NCI-H2171 treated with DMSO at 0.1 percent for 48 hours (cell line): Measurements from ENCODE around the gene S100A6.
A peak's percentile ranks its signal among the peaks of the same experiment; 100 is the strongest.
"Not testable (repeated sequence)": the region's sequence is repeated elsewhere in the genome, so short reads cannot be mapped to it uniquely, and the experiment has no call there.

Experiments
- DNase-seq: peaks from one replicate; lab custom pipeline; 2025; lab: John Stamatoyannopoulos, UW

The S100A6 gene

DNA sequence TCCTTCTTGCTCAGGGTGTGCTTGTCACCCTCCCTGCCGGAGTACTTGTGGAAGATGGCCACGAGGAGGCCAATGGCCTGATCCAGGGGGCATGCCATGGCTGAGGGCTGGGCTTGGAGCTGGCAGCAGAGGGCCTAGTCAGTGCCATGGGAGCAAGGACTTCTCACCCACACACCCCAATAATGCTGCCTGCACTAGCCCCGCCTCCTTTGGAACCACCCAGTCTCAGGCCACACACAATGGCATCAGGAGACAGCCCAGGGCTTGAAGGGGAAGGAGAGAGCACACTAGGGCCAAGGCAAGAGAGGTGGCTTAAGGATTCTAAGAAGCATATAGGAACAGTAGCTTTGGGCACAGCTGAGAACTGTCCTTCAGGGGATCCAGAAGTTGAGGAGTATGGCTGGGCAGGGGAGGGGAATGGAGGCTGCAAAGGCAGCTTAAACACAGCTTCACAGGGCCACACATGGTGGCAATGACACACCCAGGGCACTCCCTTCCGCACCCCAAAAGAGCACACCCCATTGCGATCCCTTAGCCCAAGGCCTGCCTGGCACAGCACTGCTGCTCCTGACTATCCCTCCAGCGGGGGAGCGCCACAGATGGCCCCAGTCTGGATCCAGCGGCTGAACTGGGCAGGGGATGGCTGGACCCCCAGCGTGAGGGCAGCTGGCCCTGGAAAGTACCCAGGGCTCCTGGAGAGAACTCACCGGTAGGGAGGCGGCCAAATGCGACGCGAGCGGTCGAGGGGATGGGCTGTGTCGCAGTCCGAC lies at the start of gene S100A6:
Gene S100A6 (minus strand): TSS at position 750 of the 770 bp plus-strand sequence. CDS start 652 bp downstream, at position 98.
- no peak for DNase-seq

GRCh38 chr1:153585006-153585405 lies 49.2 kb upstream of the S100A6 start:
- DNase-seq = no peak

- DNase-seq = no peak
These were observed 48.2 kb upstream of the S100A6 start for GRCh38 chr1:153583976-153584375.

DNA sequence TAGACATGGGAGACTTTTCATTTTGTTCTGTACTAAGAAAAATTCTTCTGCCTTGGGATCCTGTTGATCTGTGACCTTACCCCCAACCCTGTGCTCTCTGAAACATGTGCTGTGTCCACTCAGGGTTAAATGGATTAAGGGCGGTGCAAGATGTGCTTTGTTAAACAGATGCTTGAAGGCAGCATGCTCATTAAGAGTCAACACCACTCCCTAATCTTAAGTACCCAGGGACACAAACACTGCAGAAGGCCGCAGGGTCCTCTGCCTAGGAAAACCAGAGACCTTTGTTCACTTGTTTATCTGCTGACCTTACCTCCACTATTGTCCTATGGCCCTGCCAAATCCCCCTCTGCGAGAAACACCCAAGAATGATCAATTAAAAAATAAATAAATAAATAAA lies 47.7 kb upstream of the S100A6 start:
- DNase-seq = not testable (repeated sequence)

DNA sequence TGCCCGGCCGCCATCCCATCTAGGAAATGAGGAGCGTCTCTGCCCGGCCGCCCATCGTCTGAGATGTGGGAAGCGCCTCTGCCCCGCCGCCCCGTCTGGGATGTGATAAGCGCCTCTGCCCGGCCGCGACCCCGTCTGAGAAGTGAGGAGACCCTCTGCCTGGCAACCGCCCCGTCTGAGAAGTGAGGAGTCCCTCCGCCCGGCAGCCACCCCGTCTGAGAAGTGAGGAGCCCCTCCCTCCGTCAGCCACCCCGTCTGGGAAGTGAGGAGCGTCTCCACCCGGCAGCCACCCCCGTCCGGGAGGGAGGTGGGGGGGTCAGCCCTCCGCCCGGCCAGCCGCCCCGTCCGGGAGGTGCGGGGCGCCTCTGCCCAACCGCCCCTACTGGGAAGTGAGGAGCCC lies 47.0 kb upstream of the S100A6 start:
- DNase-seq = not testable (repeated sequence)

GRCh38 chr1:153578936-153579335 lies 43.1 kb upstream of the S100A6 start:
- DNase-seq = no peak

- DNase-seq = no peak
These were observed 42.7 kb upstream of the S100A6 start for GRCh38 chr1:153578490-153578889.

DNA sequence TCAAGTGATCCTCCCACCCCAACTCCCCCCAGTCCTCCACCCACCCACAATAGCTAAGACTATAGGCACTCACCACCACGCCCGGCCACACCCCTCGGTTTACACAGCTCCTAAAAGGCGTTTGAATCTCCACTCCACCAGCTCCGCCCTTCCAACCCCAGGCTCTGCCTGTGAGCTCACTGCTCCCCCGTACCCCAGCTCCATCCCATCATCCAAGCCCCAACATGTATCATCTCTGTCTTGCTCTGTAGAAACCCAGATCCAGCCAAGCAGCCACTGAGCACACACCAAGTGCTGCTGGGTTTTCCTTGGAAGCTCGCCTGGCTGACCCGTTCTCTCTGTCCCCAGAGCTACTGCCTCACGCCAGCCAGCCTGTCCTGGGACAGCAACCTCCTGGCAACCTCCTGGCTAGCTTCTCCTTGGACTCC lies 41.8 kb upstream of the S100A6 start:
- no peak for DNase-seq

GRCh38 chr1:153577138-153577537 lies 41.3 kb upstream of the S100A6 start:
- DNase-seq = no peak

GRCh38 chr1:153575497-153575896 lies 39.7 kb upstream of the S100A6 start:
- not testable (repeated sequence) for DNase-seq

- DNase-seq = not testable (repeated sequence)
These were observed 39.3 kb upstream of the S100A6 start for GRCh38 chr1:153575081-153575491.

DNA sequence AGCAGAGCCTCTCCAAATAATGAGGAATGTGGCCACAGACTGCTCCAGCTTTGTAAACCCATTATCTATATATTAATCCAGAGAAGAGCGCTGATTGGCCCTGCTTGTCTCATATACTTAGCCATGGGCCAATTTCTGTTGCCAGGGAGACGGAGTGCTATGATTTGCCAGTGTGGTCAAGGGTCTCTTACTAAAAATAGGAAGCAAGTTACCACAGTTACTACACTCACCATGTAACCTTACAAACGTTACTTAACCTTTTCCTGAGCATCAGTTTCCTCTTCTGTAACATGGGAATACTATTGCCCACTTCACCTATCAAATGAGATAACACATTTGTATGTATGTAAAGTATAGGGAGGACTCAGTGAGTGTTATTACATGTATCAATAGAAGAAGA lies 37.6 kb upstream of the S100A6 start:
- DNase-seq = no peak

- DNase-seq = no peak
These were observed 36.8 kb upstream of the S100A6 start for GRCh38 chr1:153572569-153573015.

GRCh38 chr1:153571706-153572105 lies 35.9 kb upstream of the S100A6 start:
- no peak for DNase-seq

DNA sequence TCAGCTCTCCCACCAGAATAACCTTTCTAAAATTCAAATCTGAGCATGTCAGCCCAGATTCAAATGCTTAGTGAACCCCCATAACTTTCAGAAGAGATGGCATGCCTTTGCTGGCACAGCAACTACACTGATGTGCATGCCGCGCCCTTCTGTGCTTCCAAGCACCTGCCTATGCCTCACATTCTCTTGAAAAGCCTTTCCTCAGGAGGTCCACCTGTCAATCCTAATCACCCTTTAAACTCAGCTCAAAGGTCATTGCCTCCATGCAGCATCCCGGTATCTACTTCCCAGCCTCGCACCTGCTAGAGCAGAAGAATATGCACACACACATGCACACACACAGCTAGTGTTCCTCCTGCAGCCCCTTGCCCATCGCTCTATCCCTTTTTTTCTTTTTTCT lies 35.1 kb upstream of the S100A6 start:
- no peak for DNase-seq

GRCh38 chr1:153569465-153569864 lies 33.7 kb upstream of the S100A6 start:
- no peak for DNase-seq

DNA sequence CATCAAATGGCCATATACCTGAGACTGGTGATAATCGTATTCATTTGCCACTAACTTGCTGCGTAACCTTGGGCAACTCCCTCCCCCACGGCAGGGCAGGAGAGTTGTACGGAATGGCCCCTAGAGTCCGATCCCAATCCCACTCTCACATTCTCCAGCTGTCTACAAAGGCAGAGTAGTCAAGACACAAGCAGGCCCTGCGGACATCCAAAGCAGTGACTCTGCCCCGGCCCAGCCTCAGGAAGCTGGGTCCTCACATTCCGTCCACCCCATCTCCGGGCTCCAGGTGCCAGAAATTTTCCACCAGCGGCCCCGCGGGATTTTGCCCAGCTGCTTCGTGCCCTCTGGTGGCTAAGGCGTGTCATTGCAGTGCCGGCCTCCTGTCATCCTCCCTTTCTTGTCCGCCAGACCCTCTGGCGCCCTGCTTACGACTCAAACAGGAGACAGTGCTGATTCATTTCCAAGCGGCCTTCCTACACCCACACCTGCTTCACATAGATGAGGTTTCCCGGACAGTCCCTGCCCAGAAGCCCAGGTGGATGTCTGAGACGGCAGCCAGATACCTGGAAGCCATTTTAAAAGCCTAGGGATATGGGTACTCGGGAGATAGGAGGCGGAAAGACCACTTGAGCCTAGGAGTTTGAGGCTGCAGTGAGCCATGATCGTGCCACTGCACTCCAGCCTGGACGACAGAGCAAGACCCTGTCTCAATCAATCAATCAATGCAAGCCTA lies 32.7 kb upstream of the S100A6 start:
- DNase-seq = peak; percentile 92

DNA sequence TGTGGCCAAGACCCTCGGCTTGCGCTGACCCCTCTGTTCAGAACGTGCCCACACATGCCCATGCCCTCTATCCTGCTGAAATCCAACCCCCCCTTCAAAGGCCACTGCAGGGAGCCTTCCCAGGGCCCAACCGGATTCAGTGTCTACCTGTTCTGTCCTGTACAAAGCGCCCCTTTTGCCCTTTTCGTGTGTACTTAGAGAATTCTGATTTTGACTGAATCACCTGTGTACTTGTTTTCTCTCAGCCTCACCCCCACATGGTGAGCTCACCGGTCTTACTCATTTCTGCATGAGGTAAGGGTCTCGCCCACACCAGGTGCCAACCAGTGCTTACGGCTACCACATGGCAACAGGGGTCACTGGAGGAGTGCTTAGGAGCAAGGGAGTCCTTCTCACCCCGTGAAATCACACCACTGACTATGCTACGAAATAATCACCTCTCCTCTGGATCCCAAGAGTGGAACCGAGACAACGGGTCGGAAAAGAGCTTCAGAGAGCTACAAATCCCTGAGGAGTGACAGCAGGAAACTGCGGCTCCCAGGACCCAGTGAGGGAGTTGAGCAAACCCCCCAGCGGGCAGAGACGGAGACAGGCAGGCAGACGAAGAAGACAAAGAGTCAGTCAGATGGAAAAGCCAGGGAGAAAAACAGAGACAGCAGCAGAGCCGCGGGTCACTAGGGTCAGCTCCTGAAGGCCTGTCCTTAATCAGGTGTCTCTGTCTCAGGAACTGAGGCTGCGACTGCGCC lies 32.0 kb upstream of the S100A6 start:
- peak; percentile 78 for DNase-seq

GRCh38 chr1:153566414-153567371 lies 30.9 kb upstream of the S100A6 start:
- peak; percentile 95 for DNase-seq

DNA sequence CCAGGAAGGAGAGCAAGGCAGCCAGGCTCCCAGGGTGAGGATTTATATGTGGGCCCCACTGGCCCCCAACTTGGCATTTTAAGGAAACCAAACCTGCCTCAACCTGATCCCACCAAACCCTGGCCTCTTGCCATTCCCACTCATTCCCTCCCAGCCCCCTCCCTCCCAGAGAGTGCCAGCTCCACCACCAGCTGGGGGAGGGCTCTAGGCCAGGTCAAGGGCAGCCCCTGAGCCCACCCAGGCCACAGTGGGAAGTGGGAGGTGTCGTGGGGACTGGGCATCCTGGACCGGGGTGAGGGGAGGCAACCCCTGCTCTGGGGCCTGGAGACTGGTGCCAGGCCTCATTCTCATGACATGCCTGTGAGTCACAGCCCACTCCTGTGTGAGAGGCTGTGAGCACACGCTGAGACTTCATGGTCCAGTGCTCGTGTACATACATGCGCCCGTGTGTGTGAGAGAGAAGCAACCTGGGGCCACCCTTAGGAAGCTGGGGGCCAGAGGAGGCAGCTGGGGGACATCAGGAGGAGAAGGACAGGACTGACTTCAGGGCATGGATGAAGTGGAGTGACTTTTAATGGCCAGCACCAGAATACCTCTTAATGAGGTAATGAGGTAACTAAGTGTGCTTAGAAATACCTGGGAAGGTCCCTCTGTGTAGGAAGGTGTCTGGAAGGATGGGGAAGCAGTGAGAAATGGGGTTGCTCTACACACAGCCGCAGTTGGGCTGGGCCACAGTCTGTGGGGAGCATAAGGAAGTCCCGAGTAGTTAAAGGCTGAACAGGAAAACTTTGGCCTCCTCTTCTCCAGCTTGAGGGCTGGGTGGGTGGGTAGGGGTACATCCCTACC lies 30.0 kb upstream of the S100A6 start, which contains the start of gene S100A2:
Gene S100A2 (minus strand): TSS at position 316 of the 846 bp plus-strand sequence. CDS start 1,967 bp downstream, outside the sequence.
- DNase-seq = peak; percentile 70
